ENCODE measurements around the gene BSDC1. TPM values are rescaled to one million over a fixed set of nuclear protein-coding genes. Genes with fewer than 3 reads are reported as not detected.

Gene BSDC1
- total and polyA plus RNA-seq, 2 of the 13 experiments (the other 11 are each of a cell fraction or from before 2014, with no cell fraction given), result 40.3 to 64.2 TPM

- peak; percentile 33; the same call in 1 of the 2 replicates for TF ChIP-seq ZFP91 (CRISPR knock-in tag; IDR thresholded peaks at IDR 0.05; ENCODE audit: borderline replicate concordance)
- peak; percentile 21; the same call in 1 of the 2 replicates for TF ChIP-seq ADNP (CRISPR knock-in tag; IDR thresholded peaks at IDR 0.05)
- TF ChIP-seq ZNF597 (CRISPR knock-in tag; IDR thresholded peaks at IDR 0.05), result no peak
- peak; percentile 51; the same call in 1 of the 2 replicates for TF ChIP-seq MYC (CRISPR knock-in tag; IDR thresholded peaks at IDR 0.05; ENCODE audit: borderline replicate concordance)
- no peak for TF ChIP-seq ZNF703 (CRISPR knock-in tag; IDR thresholded peaks at IDR 0.05; ENCODE audit: borderline replicate concordance)
- TF ChIP-seq KDM4B (CRISPR knock-in tag; IDR thresholded peaks at IDR 0.05), result no peak
- TF ChIP-seq ARNT2 (CRISPR knock-in tag; IDR thresholded peaks at IDR 0.05; ENCODE audit: low read depth), result no peak
- TF ChIP-seq RFXAP (CRISPR knock-in tag; IDR thresholded peaks at IDR 0.05; ENCODE audit: borderline replicate concordance), result peak; percentile 47; the same call in 1 of the 2 replicates
- TF ChIP-seq PPARG (CRISPR knock-in tag; conservative IDR thresholded peaks at IDR 0.05), result no peak
- no peak for TF ChIP-seq ZNF512 (CRISPR knock-in tag; IDR thresholded peaks at IDR 0.05)
- no peak for TF ChIP-seq ZNF639 (CRISPR knock-in tag; conservative IDR thresholded peaks at IDR 0.05)
- TF ChIP-seq RBM22 (optimal IDR thresholded peaks at IDR 0.05; ENCODE audit: low read length), result no peak
- no peak for TF ChIP-seq ZNF550 (CRISPR knock-in tag; IDR thresholded peaks at IDR 0.05; ENCODE audit: borderline replicate concordance)
- TF ChIP-seq ZNF318 (CRISPR knock-in tag; IDR thresholded peaks at IDR 0.05), result no peak
- TF ChIP-seq ZNF263 (CRISPR knock-in tag; IDR thresholded peaks at IDR 0.05), result peak; percentile 66
- TF ChIP-seq BORCS8-MEF2B (CRISPR knock-in tag; IDR thresholded peaks at IDR 0.05), result no peak
Observed at GRCh38 chr1:32349211-32349708, 45.0 kb downstream of the BSDC1 start (continued).

Measured in HepG2 (cell line).